Astrocyte of the spinal cord (primary cell): Measurements from ENCODE around the gene SH3GL3.

Source experiments
- DNase-seq: peaks from one replicate; pipeline ENCODE4 v3.0.0; 2011; ENCODE audit warnings: low read depth, low spot score
- H3K4me3 ChIP-seq: 2 replicates; pipeline ENCODE4 v1.5.1; 2011; ENCODE audit warnings: low read depth, mild to moderate bottlenecking, low read length, moderate library complexity
- in situ Hi-C: cut with HindIII; loops from 2 replicates; pipeline ENCODE4 v1.10.0; 2017; ENCODE audit warnings: low sequenced_read_pairs
- TF ChIP-seq, protein P1 (sequence below): IDR thresholded peaks from 2 replicates; pipeline ENCODE4 v1.5.1; 2012; ENCODE audit warnings: low read depth, mild to moderate bottlenecking, low read length, inconsistent platforms

SH3GL3 gene

DNA sequence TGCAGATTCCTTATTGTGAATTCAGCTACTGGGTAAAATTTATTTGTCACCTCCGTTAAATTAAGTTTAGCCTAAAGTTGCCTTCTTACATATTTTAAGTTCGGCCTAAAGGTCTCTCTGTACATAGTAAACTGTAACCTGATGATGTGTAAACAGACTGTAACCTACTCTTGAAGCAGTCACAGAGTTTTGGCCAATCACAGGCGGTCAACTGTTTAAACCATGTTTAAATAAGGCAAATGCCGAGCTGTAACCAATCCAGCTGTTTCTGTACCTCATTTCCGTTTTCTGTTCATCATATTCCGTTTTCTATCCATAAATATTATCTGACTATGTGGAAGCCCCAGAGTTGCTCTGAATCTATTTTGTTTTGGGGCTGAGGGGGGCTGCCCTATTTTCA, 204.4 kb downstream of the SH3GL3 start:
- in situ Hi-C loops = no loop called here
- H3K4me3 ChIP-seq = no peak overlapping the region

DNA sequence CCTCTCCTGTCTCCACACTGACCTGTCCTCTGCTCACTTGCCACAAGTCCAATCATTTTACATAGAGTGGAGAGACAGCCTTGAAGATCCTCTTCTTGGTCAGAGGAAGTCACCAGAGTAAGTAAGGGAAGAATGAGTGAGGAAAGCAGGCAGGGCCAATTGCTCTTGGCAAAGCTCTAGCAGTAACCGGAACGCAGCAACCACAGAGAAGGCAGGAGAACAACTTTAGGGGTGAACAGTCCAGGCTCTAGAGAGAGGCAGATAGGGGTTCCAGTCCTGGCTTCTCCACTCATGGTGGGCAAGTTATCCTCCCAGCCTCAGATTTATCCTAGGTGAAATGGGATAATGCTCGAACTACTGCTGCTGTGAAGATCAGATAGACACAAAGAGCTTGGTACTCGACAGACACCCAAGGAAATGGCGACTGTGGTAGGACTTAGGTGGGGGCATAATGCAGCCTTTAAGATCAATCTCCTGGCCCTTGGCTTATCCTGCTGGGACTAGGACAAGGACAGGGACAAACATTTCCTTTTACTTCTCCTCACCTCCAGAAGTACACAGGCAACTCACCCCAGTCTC, 205.6 kb downstream of the SH3GL3 start:
- DNase-seq = no peak
- no peak overlapping the region for H3K4me3 ChIP-seq
- in situ Hi-C loops = no loop called here
- TF ChIP-seq, protein P1, sequence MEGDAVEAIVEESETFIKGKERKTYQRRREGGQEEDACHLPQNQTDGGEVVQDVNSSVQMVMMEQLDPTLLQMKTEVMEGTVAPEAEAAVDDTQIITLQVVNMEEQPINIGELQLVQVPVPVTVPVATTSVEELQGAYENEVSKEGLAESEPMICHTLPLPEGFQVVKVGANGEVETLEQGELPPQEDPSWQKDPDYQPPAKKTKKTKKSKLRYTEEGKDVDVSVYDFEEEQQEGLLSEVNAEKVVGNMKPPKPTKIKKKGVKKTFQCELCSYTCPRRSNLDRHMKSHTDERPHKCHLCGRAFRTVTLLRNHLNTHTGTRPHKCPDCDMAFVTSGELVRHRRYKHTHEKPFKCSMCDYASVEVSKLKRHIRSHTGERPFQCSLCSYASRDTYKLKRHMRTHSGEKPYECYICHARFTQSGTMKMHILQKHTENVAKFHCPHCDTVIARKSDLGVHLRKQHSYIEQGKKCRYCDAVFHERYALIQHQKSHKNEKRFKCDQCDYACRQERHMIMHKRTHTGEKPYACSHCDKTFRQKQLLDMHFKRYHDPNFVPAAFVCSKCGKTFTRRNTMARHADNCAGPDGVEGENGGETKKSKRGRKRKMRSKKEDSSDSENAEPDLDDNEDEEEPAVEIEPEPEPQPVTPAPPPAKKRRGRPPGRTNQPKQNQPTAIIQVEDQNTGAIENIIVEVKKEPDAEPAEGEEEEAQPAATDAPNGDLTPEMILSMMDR = no peak

More for the DNA sequence above, 204.4 kb downstream of the SH3GL3 start:
- TF ChIP-seq, protein P1 = no peak
- no peak for DNase-seq

DNA sequence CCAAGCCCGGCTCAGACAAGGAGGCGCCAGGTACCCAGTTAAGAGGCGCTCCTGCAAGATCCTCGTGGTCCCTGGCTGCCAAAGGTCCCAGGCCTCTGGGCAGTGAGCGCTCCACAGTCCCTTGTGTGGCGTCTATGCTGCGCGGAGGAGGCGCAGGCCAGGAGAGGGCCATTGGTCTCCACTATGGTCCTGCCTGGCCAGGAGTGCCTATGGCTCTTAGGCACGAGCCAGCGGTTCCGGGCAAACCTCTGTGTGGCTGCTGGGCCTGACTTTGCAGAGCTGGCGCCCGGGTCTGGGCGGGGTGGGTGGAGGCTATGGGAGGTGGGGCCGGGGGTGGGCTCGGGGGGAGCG, 206.1 kb downstream of the SH3GL3 start:
- H3K4me3 ChIP-seq = no peak overlapping the region
- in situ Hi-C loops = no loop called here
- TF ChIP-seq, protein P1 = no peak
- no peak for DNase-seq

DNA sequence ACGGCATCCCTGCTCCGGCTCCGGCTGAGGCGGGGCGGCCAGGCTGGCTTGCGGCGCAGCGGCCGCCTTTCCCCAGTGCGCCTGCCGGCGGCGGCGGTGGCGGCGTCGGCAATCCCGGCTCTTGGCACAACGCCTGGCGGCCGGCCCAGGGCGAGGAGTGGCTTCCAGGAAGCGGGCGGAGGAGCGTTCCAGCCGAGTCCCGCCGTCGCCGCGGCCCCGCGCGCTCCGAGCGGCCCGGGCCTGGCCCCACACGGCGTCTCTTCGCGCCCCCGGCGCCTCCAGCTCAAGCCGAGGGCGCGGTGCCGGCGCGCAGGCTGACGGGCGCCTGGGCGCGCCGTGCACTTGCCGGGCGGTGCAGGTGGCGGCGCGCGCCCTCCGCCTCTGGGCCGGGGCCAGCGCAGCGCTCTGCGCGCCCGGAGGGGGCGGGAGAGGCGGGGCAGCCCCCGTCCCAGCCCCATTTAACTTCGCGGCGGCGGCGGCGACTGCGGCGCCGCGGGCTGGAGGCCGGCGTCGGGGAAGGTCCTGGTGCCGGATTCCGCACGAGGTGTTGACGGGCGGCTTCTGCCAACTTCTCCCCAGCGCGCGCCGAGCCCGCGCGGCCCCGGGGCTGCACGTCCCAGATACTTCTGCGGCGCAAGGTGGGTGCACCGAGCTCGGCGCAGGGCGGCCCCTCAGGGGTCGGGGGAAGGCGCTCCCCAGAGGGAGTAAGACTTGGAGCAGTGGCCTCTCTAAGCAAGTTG, 206.7 kb downstream of the SH3GL3 start, which contains the start of gene ADAMTSL3:
Gene ADAMTSL3 (plus strand): TSS at position 485 of the 740 bp plus-strand sequence. CDS start 1,639 bp downstream, outside the sequence.
- H3K4me3 ChIP-seq = no peak within 1 kb of the TSS
- in situ Hi-C loops = no loop called here
- peak; percentile 11 for DNase-seq
- TF ChIP-seq, protein P1 = no peak

DNA sequence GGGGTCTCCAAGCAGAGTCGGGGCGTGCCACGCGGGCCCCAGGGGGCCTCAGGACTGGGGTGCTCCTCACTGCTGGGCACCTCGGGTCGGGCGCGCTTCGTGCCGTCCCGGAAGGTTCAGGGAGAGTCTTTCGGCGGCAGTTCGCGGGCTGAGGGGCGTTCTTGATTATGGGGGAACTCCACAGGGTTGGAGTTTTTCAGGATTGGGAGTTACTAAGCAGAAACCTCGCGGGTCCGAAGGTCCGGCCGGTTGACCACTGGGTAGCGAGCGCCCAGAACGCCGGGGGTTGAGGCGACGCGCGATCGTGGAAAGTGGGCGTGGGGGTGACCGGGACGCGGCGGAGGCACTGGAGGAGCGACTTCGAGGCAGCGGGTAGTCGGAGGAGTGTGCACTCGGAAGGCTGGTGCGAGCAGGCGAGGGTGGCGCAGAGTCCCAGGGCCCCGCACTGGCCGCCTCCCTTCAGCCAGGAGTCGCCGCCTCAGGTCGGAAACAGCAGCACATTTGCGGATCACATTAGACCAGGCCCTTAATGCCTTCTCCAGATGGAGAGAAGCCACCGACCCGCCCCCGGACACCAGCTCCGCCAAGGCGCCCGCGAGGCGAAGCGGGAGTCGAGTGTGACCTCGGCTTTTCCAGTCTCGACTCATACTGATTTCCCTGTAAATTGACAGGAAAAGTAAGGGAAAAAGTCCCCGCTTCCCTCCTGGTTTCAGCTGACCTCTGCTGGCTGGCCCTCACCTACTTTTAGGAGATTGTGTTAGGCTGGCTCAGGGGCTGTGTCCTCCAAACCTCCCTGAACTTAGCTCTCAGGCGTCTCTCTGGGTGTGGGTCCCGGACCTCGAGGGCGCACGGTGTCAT, 207.5 kb downstream of the SH3GL3 start:
- H3K4me3 ChIP-seq = no peak overlapping the region
- DNase-seq = no peak
- TF ChIP-seq, protein P1 = no peak
- in situ Hi-C loops = no loop called here

DNA sequence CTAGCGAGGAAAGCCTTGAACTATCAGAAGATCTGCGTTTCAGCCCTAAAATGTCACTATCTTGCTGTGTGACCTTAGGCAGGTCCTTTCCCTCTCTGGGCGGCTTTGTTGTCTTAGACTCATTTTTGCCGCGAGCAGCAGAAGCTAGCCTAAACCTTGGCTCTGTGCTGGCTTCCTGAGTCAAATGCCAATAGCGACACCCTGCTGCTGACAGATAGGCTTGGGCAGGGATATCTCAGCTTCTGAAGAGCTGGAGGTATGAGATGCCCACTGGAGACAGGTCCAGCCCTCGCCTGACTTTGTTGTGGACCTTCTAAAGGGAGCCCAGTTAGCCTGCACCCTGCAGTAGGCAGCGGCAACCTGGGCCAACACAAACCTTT, 208.1 kb downstream of the SH3GL3 start:
- DNase-seq = no peak
- H3K4me3 ChIP-seq = no peak overlapping the region
- in situ Hi-C loops = no loop called here
- TF ChIP-seq, protein P1 = no peak
